Tibial nerve (tissue), 3 donors: ENCODE data around the gene ZDHHC11.

Experiments
- POLR2A ChIP-seq, 2 donors: fragments of 450-650 bp; IDR thresholded peaks; one replicate each; pipeline ENCODE4 v1.6.1; 2017; ENCODE audit warnings: antibody characterized with exemption in 2 of 2, mild to moderate bottlenecking in 2 of 2, moderate library complexity in 2 of 2
- TF ChIP-seq, protein P1 (sequence below), 5 experiments: fragments of 200-600 bp in 3 of 5; fragments of 450-650 bp in 2 of 5; sonication (generic) in 3 of 5; IDR thresholded peaks; one replicate each; pipeline ENCODE4 v1.5.1; 2016 to 2019; ENCODE audit warnings: antibody characterized with exemption in 5 of 5, mild to moderate bottlenecking in 3 of 5, moderate library complexity in 2 of 5

DNA sequence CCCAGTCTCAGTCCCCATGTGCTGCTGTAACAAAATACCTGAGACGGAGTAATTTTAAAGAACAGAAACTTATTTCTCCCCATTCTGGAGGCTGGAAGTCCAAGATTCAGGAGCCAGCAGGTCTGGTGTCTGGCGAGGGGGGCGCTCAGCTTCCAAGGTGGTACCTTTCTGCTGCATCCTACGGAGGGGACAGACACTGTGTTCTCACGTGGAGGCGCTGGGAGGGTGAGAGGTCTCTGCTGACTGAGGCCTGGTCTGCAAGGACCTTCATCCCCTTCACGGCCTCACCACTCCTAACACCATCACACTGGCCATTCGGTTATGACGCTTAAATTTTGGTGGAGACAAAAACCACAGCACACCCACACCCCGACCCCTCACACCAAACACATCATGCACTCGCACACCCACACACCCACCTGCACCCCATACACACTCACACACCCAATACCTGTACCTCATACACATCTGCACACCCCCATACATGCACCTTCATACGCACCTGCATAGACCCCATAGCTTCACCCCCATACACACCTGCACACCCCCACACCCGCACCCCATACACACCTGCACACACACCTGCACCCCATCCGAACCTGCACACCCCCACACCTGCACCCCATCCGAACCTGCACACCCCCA, 9.8 kb upstream of the ZDHHC11 start:
- TF ChIP-seq, protein P1, sequence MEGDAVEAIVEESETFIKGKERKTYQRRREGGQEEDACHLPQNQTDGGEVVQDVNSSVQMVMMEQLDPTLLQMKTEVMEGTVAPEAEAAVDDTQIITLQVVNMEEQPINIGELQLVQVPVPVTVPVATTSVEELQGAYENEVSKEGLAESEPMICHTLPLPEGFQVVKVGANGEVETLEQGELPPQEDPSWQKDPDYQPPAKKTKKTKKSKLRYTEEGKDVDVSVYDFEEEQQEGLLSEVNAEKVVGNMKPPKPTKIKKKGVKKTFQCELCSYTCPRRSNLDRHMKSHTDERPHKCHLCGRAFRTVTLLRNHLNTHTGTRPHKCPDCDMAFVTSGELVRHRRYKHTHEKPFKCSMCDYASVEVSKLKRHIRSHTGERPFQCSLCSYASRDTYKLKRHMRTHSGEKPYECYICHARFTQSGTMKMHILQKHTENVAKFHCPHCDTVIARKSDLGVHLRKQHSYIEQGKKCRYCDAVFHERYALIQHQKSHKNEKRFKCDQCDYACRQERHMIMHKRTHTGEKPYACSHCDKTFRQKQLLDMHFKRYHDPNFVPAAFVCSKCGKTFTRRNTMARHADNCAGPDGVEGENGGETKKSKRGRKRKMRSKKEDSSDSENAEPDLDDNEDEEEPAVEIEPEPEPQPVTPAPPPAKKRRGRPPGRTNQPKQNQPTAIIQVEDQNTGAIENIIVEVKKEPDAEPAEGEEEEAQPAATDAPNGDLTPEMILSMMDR (IDR thresholded peaks at IDR 0.05) = no peak
- no peak for TF ChIP-seq POLR2A (IDR thresholded peaks at IDR 0.05)
